HG03175 (cell line): ENCODE results near the gene STIM1.
"Not testable (repeated sequence)": the region's sequence is repeated elsewhere in the genome, so short reads cannot be mapped to it uniquely, and the experiment has no call there.

Experiments
- ATAC-seq: cut with Tn5 transposase; IDR thresholded peaks from one replicate; pipeline ENCODE4 v1.9.1; 2021; ENCODE audit warnings: mild to moderate bottlenecking, moderate library complexity; ENCODE audit not compliant: unreplicated experiment

The STIM1 gene

DNA sequence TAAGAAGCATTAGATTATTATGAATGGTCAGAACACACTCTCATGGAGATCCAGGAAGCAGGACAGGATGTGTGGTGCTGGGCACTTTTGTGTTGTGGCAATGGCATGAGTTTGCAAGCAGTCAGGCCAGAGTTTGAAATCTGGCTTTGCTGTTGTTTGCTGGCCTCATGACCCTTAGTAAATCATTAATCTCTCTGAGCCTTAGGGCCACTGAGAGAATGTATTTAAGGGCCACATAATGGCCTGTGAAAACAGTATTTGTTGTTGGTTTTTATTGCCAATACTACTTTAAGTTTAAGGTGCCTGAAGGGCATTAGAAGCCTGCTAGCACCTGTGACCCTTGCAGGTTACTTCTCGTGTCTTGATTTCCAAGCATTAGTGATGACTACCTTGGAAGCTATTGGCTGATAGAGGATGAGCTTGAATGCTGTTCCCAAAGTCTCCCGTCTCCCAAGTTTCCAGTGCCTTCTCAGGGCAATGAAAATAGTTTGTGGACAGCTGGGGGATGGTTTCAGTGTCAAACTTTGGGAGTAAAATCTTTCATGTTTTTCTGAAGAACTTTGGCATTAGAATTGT lies 24.6 kb downstream of the STIM1 start:
- peak; percentile 60 for ATAC-seq

DNA sequence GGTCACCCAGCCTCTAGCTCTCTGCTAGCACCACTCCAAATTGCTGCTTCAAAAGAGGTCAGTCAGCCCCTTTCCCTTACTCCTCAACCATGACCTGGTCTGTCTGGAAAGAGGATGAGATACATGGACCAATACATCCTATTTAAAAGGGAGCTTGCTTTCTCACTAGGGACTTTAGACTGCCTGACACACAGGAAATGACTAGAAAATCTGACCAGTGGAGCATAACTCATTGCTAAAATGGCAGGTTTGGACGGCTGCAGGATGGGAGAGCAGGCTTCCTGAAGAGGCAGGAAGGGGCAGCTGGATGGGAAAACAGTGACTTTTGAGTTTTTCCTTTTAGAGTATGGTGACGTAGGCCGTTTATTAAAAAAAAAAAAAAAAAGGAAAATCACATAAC lies 25.3 kb downstream of the STIM1 start:
- no peak for ATAC-seq

DNA sequence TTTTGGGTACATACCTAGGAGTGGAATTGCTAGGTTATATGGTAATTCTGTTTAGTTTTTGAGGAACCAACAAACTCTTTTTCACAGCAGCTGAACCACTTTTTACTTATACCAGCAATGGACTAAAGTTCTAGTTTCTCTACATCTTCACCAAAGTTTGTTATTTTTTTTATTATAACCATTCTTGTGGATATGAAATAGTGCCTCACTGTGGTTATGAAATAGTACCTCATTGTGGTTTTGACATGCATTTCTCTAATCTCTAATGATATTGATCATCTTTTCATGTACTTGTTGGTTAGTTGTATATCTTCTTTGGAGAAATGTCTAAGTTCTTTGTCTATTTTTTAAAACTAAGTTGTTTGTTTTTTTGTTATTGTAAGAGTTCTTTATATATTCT lies 27.2 kb downstream of the STIM1 start:
- ATAC-seq = no peak

DNA sequence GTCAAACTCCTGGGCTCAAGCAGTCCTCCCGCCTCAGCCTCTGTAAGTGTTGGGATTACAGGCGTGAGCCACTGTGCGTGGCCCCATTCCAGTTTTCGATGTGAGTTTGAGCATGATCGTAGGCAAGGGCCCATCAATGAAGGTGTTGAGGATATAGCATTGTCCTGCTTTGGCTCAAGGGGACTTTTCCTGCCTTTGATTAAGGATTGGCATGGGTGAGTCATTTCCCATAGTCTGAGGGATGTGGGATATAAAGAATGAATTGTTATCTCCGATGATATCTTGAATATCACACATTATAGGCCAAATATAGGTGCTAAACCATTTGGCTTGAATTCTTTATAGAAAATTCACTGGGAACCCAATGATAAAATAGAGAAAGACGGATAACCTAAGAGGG lies 30.4 kb downstream of the STIM1 start:
- no peak for ATAC-seq

DNA sequence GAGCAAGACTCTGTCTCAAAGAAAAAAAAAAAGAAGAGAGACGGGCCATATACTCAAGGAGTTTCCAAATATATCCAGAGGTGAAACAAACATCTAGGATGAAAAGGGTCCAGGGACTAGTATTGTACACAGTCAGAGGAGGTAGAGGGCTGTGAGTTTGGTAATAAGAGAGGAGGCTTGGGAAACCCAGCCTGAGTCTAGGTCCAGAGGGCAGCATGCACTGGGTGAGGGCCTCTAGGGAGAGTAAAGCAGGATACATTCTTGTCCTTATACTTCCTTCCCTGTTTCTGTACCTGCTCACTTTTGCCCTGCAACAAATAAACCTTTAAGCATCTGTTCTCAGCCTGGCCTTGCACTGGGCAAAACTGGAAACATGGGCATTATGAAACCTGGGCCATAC lies 31.5 kb downstream of the STIM1 start:
- no peak for ATAC-seq

DNA sequence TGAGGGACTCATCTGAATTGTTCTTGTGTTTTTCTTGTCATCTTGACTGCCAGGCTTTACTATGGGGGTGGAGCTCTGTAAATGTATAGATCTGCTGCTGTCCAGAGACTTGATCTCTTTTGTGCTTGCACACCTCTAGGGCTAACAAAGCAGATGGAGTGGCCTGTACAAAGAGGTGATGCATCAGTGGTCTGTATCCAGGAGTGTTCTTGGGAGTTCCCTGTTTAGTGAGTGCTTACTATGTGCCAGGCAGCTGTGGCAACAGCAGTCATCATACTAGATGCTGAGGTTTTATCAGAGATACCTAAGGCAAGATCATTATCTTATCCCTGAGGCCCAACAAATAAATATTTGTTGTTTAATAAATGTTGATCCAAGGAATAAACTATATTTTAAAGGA lies 33.4 kb downstream of the STIM1 start:
- no peak for ATAC-seq

DNA sequence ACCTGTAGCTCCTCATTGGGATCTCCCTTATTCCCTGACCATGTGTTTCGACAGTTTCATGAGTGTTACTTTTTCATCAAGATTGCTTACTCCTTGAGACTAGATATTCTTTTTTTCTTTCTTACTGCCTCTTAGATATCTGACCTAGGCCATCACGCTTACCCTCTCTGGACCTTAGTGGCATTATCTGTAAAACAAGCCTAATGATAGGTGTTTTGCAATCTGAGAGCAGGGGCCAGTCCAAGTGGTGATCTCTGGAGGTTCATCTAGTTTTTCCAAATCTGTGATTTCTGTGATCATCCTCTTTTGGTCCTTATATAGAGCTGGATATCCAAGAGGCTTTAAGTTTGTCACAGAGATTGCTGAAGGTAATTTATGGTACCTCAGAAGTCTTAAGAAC lies 34.5 kb downstream of the STIM1 start:
- ATAC-seq = no peak

DNA sequence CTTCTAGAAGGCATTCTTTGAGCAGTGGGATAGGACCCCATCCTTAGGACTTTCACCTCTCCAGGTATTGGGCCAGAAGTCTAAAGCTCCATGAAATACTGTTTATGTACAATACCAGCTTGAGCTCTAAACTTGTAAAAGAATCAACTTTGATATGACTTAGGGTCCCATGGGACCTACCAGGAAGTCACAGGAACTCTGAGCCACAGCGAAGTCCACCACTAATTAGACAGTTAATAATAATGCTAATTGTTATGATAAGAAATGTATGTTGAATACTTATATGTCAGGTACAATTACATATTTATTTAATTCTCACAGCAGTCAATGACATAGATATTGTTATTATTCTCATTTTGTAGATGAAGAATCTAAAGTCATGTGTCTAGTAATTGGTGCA lies 35.3 kb downstream of the STIM1 start:
- ATAC-seq = no peak

DNA sequence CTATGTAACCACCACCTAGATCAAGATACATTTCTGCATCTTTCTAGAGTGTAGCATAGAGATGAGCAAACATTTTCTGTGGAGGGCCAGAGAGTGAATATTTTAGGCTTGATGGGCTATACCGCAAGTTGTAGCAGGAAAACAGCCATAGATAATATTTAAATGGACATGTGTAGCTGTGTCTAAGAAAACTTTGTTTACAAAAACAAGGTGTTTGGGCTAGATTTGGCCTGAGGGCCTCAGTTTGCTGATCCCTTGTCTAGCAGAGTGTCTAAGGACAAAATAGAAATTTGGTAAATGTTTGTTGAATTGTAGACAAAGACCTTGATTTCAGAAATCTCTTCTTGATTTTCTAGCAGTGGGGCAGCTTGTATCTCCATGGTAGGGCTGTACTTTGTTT lies 36.3 kb downstream of the STIM1 start:
- ATAC-seq = no peak

DNA sequence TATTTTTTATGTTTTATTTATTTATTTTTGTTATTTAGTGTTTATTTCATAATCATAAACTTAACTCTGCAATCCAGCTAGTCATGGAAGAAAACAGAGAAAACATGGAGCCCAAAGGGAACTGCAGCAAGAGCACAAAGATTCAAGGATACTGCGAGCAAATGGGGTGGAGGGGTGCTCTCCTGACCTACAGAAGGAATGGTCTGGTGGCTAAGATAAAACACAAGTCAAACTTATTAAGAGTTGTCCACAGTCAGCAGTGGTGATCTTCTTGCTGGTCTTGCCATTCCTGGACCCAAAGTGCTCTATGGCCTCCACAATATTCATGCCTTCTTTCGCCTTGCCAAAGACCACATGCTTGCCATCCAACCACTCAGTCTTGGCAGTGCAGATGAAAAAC lies 36.7 kb downstream of the STIM1 start:
- no peak for ATAC-seq

DNA sequence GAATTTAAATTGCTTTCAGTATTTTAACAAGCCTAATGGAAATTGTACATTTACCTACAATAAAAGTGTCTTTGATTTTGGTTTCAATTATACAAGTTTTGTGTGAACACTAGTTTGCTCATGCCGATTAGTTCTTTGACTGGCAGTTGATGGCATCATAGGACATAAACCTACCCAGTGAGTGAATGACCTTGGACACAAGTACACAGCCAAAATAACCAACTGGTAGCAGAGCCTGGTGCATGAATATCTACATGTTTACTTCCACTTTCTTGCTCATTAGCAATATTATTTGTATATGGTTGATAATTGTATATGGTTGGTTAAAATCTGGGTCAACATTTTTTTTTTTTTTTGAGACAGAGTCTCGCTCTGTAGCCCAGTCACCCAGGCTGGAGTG lies 37.8 kb downstream of the STIM1 start:
- ATAC-seq = no peak

DNA sequence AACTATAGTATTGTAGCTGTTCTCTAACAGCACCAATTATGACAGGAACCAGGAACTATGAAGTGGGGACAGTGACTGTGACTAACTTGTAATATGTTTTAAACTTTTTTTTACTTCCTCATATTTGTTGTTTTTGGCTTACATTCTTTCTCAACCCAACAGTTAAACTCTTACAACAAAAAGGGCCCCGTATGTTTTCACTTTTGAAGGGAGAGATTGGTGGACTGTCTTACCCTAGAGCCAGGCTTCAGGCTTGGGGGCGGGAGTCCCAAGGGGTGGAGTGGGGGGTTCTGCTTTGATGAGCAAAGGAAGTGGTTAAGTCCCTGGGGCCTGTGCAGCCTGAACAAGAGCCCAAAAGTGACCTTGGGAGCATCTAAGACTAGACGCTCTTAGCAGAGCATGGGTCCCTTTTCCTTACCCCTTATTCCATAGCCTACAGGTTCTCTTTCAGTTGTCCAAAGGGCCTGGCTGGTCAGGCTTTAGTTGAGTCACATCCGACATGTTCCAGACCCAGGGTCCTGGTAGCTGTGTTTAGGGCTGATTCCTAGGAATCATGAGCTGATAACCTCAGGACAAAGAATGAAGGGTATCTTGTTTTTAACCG lies 38.8 kb downstream of the STIM1 start:
- ATAC-seq = peak; percentile 99

DNA sequence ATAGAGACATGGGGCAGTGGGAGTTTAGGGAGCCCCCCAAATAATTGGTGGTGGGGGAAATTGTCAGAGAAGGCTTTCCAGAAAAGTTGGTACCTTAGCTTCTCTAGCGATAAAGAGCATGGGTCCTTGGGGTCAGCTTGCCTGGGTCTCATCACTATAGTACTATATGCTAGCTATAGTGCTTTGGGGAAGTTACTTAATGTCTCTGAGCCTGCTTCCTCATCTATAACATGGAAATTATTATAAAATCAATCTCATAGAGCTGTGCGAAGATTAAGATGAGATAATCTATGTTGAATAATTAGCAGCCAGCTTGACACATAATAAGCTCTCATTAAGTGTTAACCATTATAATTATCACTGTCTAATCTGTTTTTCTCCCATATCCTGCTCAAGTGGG lies 41.2 kb downstream of the STIM1 start:
- no peak for ATAC-seq

DNA sequence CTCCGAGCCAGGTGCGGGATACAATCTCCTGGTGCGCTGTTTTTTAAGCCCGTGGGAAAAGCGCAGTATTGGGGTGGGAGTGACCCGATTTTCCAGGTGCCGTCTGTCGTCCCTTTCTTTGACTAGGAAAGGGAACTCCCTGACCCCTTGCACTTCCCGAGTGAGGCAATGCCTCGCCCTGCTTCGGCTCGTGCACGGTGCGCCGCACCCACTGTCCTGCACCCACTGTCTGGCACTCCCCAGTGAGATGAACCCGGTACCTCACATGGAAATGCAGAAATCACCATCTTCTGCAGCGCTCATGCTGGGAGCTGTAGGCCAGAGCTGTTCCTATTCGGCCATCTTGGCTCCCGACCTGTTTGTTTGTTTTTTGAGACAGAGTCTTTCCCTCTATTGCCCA lies 44.8 kb downstream of the STIM1 start:
- not testable (repeated sequence) for ATAC-seq

DNA sequence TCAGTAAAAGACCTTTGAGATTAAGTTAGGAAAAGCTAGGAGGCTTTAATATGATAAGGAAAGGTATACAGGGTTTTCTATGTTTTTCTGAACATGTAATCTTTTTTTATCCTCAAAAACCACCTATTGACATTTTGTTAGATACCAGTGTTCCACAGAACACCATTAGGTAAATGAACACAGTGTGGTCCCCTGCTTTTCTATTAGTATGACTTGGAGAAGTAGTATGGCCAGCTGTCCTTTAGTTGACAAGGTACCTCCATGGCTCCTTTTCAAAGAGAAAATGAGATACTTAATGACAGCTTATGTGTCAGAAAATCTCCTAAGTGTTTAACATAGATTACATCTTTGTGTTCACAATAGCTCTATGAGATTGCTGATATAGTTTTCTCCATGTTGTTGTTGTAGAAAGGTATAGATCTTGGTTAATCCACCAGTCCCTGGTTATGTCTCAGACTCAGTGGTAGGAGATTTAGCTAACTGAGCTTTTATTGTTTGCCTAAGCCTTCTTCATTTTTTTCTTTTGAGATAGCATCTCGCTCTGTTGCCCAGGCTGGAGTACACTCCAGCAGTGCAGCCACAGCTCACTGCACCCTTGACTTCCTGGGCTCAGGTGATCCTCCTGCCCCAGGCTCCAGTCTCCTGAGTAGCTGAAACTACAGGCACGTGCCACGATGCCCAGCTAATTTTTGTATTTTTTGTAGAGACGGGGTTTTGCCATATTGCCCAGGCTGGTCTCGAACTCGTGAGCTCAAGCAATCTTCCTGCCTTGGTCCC lies 46.0 kb downstream of the STIM1 start:
- ATAC-seq = no peak

DNA sequence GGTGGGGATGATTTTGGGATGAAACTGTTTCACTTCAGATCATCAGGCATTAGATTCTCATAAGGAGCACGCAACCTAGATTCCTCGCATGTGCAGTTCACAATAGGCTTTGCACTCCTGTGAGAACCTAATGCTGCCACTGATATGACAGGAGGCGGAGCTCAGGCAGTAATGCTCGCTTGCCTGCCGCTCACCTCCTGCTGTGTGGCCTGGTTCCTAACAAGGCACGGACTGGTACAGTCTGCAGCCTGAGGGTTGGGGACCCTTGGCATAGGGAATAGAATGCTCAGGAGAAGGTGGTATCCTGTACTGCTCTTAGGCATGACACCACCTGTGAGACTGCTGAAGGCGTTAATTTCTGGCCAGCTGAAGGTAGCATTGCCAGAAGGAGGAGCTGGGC lies 47.0 kb downstream of the STIM1 start:
- no peak for ATAC-seq

DNA sequence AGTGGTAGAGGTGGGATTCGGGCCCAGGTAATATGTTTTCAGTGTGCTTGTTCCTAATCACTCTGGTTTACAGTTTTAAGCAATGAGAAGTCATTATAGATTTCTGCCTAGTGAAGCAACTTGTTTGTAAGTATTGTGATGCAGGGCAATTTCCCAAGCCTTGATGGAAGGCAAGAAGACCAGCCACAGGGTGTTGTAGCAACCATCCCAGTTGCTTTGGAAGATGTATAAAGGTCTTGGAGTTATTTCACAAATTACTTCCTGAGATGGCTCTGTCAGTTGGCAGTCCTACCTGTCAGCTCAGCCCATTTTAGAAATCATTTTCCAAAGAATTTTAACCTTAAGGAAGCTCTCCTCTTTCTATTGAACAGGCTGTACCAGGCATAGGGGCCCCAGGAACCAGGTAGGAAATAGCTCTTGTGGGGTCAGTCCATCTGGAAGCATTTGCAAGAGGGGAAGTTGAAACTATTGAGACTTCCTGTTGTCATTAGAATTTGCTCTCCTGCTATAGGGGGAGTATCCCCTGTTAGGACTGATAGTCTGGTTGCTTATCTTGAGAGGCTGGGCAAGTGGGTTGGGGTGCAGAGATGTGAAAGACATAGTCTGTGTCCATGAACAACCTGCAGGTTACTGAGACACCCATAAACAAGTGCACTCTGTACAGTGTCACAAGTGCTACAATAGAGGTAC lies 47.9 kb downstream of the STIM1 start:
- no peak for ATAC-seq

DNA sequence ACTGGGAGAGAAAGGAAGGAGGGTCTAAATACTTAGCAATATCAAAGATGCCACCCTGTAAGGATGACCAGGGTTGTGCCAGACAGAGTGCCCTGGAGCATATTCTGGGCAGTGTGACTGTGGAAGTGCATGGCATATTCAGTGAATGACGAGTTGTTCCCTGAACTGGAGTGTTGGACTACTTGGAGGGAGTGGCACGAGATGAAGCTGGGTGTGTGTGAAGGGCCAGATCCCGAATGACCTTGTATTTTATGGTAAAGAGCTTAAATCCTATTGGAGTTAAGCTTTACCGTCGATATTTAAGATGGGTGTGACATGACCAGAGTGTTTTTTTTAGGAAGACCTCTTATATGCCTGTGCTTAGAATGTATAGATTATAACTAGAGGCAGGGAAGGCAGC lies 48.8 kb downstream of the STIM1 start:
- no peak for ATAC-seq

DNA sequence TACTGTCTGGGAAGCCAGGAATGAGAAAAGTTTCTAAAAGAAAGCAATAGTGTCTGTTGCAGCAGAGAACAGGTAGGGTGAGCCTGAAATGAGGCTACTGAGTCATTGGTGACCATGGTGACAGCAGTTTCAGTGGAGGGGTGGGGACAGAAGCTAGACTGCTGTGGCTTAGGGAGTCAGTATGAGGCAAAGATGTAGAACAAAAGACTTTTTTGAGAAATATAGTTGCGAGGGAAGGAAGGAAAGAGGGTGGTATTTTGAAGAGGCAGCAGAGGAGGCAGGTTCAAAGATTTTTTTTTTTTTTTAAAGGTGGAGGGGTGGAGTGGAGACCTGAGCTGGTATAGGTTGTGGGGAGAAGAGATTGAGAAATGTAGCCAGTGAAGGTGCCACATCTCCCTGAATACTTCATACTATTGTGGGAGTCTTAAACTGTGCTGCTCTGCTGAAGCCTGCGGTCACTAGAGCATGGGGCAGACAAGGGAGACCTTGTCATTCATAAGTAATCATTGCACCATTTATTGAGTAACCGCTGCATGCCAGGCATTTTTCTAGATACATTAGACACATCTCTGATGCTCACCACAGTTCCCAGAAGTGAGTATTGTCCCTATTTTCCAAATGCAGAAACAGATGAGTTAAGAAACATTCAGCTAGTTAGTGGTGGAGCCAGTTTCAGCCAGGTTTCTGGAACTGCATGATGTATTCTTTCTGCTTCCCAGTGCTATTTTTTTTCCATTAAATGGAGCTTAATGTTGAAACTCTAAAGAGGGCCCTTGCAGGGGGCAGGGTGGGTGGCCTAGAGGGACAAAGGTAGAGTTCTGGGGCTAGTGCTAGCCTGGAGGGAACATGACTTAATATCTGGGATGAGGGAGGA lies 49.9 kb downstream of the STIM1 start:
- peak; percentile 80 for ATAC-seq

DNA sequence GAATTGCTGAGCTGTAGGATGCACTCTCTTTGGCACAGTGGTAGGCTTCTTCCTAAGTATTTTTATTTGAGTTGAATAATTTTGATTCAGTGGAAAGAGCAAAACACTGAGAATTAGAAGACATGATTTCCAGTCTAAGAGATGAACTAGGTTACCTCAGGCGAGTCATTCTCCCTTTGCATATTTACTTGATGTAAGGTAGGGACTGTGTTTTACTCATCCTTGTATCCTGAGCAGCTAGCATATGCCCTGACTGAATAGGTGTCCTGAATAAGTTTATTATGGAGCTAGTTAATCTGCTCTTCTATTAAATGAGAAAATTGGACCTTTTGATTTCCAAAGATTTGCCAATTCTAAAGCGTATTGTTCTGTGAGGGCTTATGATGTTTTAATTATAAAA lies 50.7 kb downstream of the STIM1 start:
- ATAC-seq = no peak

DNA sequence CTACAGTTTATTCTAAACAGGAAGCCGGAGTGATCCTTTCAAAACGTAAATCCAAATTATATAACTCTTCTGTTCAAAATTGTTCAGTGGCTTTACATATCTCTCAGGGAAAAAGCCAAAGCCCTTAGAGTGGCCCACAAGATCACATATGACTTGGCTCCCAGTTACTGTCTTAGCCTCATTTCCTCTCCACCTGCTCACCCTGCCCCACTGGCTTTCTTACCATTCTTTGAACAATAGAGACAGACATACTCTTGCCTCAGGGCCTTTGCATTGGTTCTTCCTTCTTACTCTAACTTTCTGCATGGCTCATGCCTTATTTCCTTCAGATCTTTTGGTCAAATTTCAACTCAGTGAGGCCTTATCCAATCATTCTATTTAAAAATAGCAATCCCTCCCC lies 52.1 kb downstream of the STIM1 start:
- ATAC-seq = no peak
